ENCODE data around the gene KCNJ10.

KCNJ10 gene

DNA sequence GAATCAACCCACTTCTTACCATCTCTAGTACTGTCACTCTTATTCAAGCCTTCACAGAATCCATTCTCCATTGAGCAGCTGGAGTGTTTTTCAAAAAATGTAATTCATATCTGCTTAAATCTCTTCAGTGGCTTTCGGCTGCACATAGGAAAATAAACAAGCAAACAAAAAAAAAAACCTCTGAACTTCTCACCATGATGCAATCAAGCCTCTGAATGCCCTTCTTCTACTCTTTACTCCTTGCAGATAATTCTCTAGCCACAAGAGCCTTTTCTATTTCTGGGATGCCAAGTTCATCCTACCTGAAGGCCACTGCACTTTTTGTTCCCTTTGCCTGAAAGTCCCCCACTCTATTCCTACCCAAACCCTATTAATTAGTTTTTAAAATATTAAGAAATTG, 52.4 kb downstream of the KCNJ10 start:
- Mint-ChIP-seq H3K36me3 (ENCODE audit: low read depth) (no peaks in the 10 kb centered on the region), H3K27ac (no peak overlapping the region), H3K4me3 (no peak overlapping the region), H3K27me3 (peaks cover 6% of the 10 kb centered on the region), H3K4me1 (ENCODE audit: low read depth) (no peaks in the 10 kb centered on the region), H3K9me3 (no peaks in the 10 kb centered on the region)

- H3K4me1 Mint-ChIP-seq (ENCODE audit: low read depth): no peaks in the 10 kb centered on the region
- H3K4me3 Mint-ChIP-seq: no peak overlapping the region
- H3K27ac Mint-ChIP-seq: no peak overlapping the region
- no peaks in the 10 kb centered on the region for H3K9me3 Mint-ChIP-seq
- peaks cover 14% of the 10 kb centered on the region for H3K27me3 Mint-ChIP-seq
- no peaks in the 10 kb centered on the region for H3K36me3 Mint-ChIP-seq (ENCODE audit: low read depth)
These were observed 58.2 kb downstream of the KCNJ10 start for GRCh38 chr1:160011781-160012180.

GRCh38 chr1:160009801-160010200, 60.2 kb downstream of the KCNJ10 start:
- peaks cover 14% of the 10 kb centered on the region for H3K27me3 Mint-ChIP-seq
- H3K9me3 Mint-ChIP-seq: no peaks in the 10 kb centered on the region
- no peak overlapping the region for H3K27ac Mint-ChIP-seq
- no peak overlapping the region for H3K4me3 Mint-ChIP-seq
- H3K4me1 Mint-ChIP-seq (ENCODE audit: low read depth): no peaks in the 10 kb centered on the region
- no peaks in the 10 kb centered on the region for H3K36me3 Mint-ChIP-seq (ENCODE audit: low read depth)

GRCh38 chr1:160009081-160009480, 60.9 kb downstream of the KCNJ10 start:
- no peak overlapping the region for H3K4me3 Mint-ChIP-seq
- peaks cover 14% of the 10 kb centered on the region for H3K27me3 Mint-ChIP-seq
- H3K27ac Mint-ChIP-seq: no peak overlapping the region
- H3K4me1 Mint-ChIP-seq (ENCODE audit: low read depth): no peaks in the 10 kb centered on the region
- H3K9me3 Mint-ChIP-seq: no peaks in the 10 kb centered on the region
- H3K36me3 Mint-ChIP-seq (ENCODE audit: low read depth): no peaks in the 10 kb centered on the region

GRCh38 chr1:160007577-160008200, 62.3 kb downstream of the KCNJ10 start:
- Mint-ChIP-seq H3K27ac (no peak overlapping the region), H3K9me3 (no peaks in the 10 kb centered on the region), H3K4me3 (no peak overlapping the region), H3K27me3 (peaks cover 8% of the 10 kb centered on the region), H3K4me1 (ENCODE audit: low read depth) (no peaks in the 10 kb centered on the region), H3K36me3 (ENCODE audit: low read depth) (no peaks in the 10 kb centered on the region)

DNA sequence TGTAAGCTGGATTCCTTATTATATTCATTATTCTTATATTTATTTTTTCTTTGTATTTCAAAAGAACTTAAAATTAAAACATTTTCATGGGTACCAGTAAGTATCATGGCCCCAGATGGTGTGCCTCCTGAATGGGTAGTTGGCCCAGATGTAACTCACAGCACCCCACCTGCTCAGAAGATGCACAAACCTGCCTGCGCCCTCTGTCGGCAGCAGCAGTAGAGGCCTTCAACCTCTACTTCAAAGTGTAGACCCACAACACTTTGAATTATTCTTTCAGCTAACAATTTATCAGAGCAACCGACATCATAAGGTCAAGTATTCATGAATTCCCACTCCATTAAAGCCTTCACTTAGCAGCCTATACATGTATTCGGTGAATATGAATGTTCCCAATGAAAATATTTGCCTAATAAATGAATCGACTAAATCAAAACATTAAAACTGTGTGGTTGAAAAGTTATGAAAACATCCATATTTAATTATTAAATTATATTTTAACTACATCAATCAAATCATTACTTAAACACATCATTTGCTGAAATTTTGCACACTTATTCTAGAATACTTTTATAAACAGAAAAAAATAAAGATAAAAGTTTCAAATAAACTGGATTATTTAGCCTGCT, 63.5 kb downstream of the KCNJ10 start:
- no peaks in the 10 kb centered on the region for H3K4me1 Mint-ChIP-seq (ENCODE audit: low read depth)
- H3K4me3 Mint-ChIP-seq: no peak overlapping the region
- H3K27me3 Mint-ChIP-seq: peaks cover 8% of the 10 kb centered on the region
- H3K9me3 Mint-ChIP-seq: no peaks in the 10 kb centered on the region
- no peak overlapping the region for H3K27ac Mint-ChIP-seq
- H3K36me3 Mint-ChIP-seq (ENCODE audit: low read depth): no peaks in the 10 kb centered on the region

- no peak overlapping the region for H3K27ac Mint-ChIP-seq
These were observed 64.9 kb downstream of the KCNJ10 start for GRCh38 chr1:160005070-160005469.

DNA sequence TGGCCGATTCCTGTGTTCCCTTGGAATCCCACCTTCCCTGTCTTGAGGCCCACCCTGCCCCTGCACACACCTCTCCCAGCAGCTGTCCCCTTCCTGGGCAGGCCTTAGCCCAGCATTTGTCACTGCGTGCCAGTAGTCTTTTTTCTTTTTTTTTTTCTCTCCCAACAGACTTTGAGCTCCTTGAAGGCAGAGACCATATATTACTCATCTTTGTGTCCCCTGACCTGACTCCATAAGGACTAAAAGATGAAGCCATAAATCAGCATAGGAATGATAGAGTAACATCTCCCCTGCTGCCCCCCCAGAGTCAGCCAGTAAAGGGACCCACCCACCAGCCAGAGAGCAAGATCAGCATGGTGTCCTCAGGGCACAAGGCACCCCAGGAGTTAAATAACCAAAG, 65.5 kb downstream of the KCNJ10 start:
- H3K4me1 Mint-ChIP-seq (ENCODE audit: low read depth): no peaks in the 10 kb centered on the region
- H3K36me3 Mint-ChIP-seq (ENCODE audit: low read depth): no peaks in the 10 kb centered on the region
- no peak overlapping the region for H3K27ac Mint-ChIP-seq
- H3K27me3 Mint-ChIP-seq: peaks cover 4% of the 10 kb centered on the region
- no peaks in the 10 kb centered on the region for H3K9me3 Mint-ChIP-seq
- no peak overlapping the region for H3K4me3 Mint-ChIP-seq

More at GRCh38 chr1:160005070-160005469, 64.9 kb downstream of the KCNJ10 start:
- no peak overlapping the region for H3K4me3 Mint-ChIP-seq
- no peaks in the 10 kb centered on the region for H3K36me3 Mint-ChIP-seq (ENCODE audit: low read depth)
- H3K9me3 Mint-ChIP-seq: no peaks in the 10 kb centered on the region
- H3K27me3 Mint-ChIP-seq: peaks cover 5% of the 10 kb centered on the region
- no peaks in the 10 kb centered on the region for H3K4me1 Mint-ChIP-seq (ENCODE audit: low read depth)

DNA sequence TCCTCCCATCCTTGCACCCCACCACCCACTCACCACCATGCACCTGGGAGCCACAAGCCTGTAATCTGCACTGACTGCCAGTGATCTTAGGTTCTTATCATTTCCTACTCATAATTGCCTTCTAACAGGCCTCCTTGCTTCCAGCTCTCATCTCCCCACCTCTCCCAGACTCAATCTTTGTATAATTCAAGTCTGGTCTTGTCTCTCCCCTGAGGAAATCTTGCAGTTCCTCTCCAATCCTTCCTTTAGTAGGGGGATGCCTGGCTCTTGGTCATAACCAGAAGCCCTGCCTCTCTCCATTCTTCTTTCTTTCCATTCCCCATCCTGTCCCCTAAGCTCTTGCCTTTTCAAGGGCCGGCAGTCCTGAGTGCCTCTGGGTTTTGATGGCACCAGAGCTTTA, 66.0 kb downstream of the KCNJ10 start:
- Mint-ChIP-seq H3K9me3 (no peaks in the 10 kb centered on the region), H3K4me1 (ENCODE audit: low read depth) (no peaks in the 10 kb centered on the region), H3K27ac (no peak overlapping the region), H3K36me3 (ENCODE audit: low read depth) (no peaks in the 10 kb centered on the region), H3K27me3 (no peaks in the 10 kb centered on the region), H3K4me3 (no peak overlapping the region)

- Mint-ChIP-seq H3K4me1 (ENCODE audit: low read depth) (no peaks in the 10 kb centered on the region), H3K9me3 (no peaks in the 10 kb centered on the region), H3K4me3 (no peak overlapping the region), H3K36me3 (ENCODE audit: low read depth) (no peaks in the 10 kb centered on the region), H3K27ac (no peak overlapping the region), H3K27me3 (peaks cover 15% of the 10 kb centered on the region)
These were observed 68.5 kb downstream of the KCNJ10 start for GRCh38 chr1:160001440-160001839.

- Mint-ChIP-seq H3K9me3 (no peaks in the 10 kb centered on the region), H3K4me1 (ENCODE audit: low read depth) (no peaks in the 10 kb centered on the region), H3K27ac (no peak overlapping the region), H3K4me3 (no peak overlapping the region), H3K36me3 (ENCODE audit: low read depth) (no peaks in the 10 kb centered on the region), H3K27me3 (peaks cover 17% of the 10 kb centered on the region)
These were observed 70.8 kb downstream of the KCNJ10 start for GRCh38 chr1:159999204-159999603.

- Mint-ChIP-seq H3K27me3 (peaks cover 26% of the 10 kb centered on the region), H3K4me1 (ENCODE audit: low read depth) (peaks cover 1% of the 10 kb centered on the region), H3K4me3 (no peak overlapping the region), H3K36me3 (ENCODE audit: low read depth) (no peaks in the 10 kb centered on the region), H3K27ac (no peak overlapping the region), H3K9me3 (no peaks in the 10 kb centered on the region)
These were observed 73.3 kb downstream of the KCNJ10 start for GRCh38 chr1:159996653-159997052.

DNA sequence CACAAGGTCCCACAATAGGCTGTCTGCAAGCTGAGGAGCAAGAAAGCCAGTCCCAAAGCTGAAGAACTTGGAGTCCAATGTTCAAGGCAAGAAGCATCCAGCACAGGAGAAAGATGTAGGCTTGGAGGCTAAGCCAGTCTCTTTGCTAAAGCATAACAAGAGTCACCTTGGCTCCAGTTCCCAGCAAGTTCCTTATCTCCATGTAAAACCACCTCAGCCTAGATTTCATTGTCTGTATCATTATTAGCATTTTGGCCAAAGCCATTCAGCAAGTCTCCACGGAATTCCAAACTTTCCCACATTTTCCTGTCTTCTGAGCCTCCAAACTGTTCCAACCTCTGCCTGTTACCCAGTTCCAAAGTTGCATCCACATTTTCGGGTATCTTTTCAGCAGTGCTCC, 75.1 kb downstream of the KCNJ10 start:
- peaks cover 9% of the 10 kb centered on the region for H3K4me1 Mint-ChIP-seq (ENCODE audit: low read depth)

DNA sequence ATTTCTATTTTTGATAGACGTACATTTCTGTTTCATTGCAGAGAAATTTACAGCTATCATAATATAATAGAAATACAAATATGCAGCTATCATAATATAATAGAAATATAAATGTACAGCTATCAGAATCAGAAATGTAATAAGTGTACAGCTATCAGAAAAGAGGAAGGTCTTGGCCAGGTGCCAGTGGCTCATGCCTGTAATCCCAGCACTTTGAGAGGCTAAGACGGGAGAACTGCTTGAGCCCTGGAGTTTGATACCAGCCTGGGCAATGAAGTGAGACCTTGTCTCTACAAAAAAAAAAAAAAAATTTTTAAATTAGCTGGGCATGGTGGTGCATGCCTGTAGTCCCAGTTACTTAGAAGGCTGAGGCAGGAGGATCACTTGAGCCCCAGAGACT, 76.0 kb downstream of the KCNJ10 start:
- Mint-ChIP-seq H3K4me3 (no peak overlapping the region), H3K36me3 (ENCODE audit: low read depth) (no peaks in the 10 kb centered on the region), H3K27me3 (peaks cover 34% of the 10 kb centered on the region), H3K27ac (no peak overlapping the region), H3K9me3 (no peaks in the 10 kb centered on the region), H3K4me1 (ENCODE audit: low read depth) (peaks cover 9% of the 10 kb centered on the region)

More for the DNA sequence above, 75.1 kb downstream of the KCNJ10 start:
- Mint-ChIP-seq H3K36me3 (ENCODE audit: low read depth) (no peaks in the 10 kb centered on the region), H3K27ac (no peak overlapping the region), H3K27me3 (peaks cover 33% of the 10 kb centered on the region), H3K4me3 (no peak overlapping the region), H3K9me3 (no peaks in the 10 kb centered on the region)

DNA sequence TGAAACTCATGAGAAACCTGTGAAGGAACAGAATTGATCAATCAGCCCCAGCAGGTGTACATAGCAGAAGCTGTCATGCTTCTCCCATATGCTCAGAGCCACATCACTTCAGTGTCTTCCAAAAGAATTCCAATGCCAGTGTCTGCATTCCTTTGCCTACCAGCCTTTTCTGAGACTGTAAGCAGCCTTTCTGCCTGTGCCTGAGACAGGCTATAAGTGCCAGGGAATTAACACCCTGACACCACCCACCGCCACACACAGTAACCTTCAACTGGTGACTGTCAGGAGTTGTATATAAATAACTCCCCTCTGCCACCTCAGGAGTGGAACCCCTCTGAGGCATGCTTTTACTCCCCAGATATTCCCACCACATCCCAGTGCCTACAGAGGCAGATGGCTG, 77.8 kb downstream of the KCNJ10 start:
- Mint-ChIP-seq H3K36me3 (ENCODE audit: low read depth) (no peaks in the 10 kb centered on the region), H3K4me1 (ENCODE audit: low read depth) (peaks cover 9% of the 10 kb centered on the region), H3K27me3 (peaks cover 22% of the 10 kb centered on the region), H3K4me3 (no peak overlapping the region), H3K9me3 (no peaks in the 10 kb centered on the region), H3K27ac (no peak overlapping the region)

- Mint-ChIP-seq H3K9me3 (no peaks in the 10 kb centered on the region), H3K36me3 (ENCODE audit: low read depth) (no peaks in the 10 kb centered on the region), H3K27me3 (peaks cover 20% of the 10 kb centered on the region), H3K27ac (no peak overlapping the region), H3K4me3 (no peak overlapping the region), H3K4me1 (ENCODE audit: low read depth) (peaks cover 9% of the 10 kb centered on the region)
These were observed 78.4 kb downstream of the KCNJ10 start for GRCh38 chr1:159991513-159991912.

Data from stimulated activated naive CD8-positive, alpha-beta T cell treated with anti-CD3 and anti-CD28 coated beads, Interleukin-15, Interleukin-2, amounts not matched to agents 100 ng/mL and 50 ng/mL, for 24 hours (primary cell).